HS-27A (cell line): Measurements from ENCODE around the gene CSMD2.

Experiments
- DNase-seq: peaks from one replicate; pipeline ENCODE4 v3.0.0-alpha.2; 2012; ENCODE audit warnings: low read depth, missing footprints

The CSMD2 gene

GRCh38 chr1:33680281-33680840, 484.7 kb downstream of the CSMD2 start:
- no peak for DNase-seq

GRCh38 chr1:33670567-33670966, 494.5 kb downstream of the CSMD2 start:
- no peak for DNase-seq

- no peak for DNase-seq
These were observed 496.3 kb downstream of the CSMD2 start for GRCh38 chr1:33668695-33669094.

GRCh38 chr1:33667386-33668282, 497.4 kb downstream of the CSMD2 start:
- DNase-seq: no peak

GRCh38 chr1:33666616-33667015, 498.4 kb downstream of the CSMD2 start:
- no peak for DNase-seq

GRCh38 chr1:33661811-33662454, 503.1 kb downstream of the CSMD2 start:
- no peak for DNase-seq

GRCh38 chr1:33660956-33661355, 504.1 kb downstream of the CSMD2 start:
- no peak for DNase-seq

GRCh38 chr1:33660244-33660643, 504.8 kb downstream of the CSMD2 start:
- no peak for DNase-seq

GRCh38 chr1:33659641-33660040, 505.4 kb downstream of the CSMD2 start:
- DNase-seq: no peak

GRCh38 chr1:33657833-33658232, 507.2 kb downstream of the CSMD2 start:
- DNase-seq: no peak

GRCh38 chr1:33656467-33657005, 508.5 kb downstream of the CSMD2 start:
- no peak for DNase-seq

GRCh38 chr1:33655496-33655895, 509.5 kb downstream of the CSMD2 start:
- DNase-seq: no peak

GRCh38 chr1:33654267-33654834, 510.7 kb downstream of the CSMD2 start:
- DNase-seq: no peak

- no peak for DNase-seq
These were observed 511.8 kb downstream of the CSMD2 start for GRCh38 chr1:33653226-33653625.

- DNase-seq: no peak
These were observed 514.3 kb downstream of the CSMD2 start for GRCh38 chr1:33650708-33651107.

GRCh38 chr1:33649759-33650158, 515.3 kb downstream of the CSMD2 start:
- DNase-seq: no peak

- no peak for DNase-seq
These were observed 521.8 kb downstream of the CSMD2 start for GRCh38 chr1:33643216-33643615.

- DNase-seq: no peak
These were observed 523.8 kb downstream of the CSMD2 start for GRCh38 chr1:33641104-33641830.

GRCh38 chr1:33640114-33640660, 524.8 kb downstream of the CSMD2 start:
- DNase-seq: no peak

- DNase-seq: no peak
These were observed 527.1 kb downstream of the CSMD2 start for GRCh38 chr1:33637846-33638440.

- no peak for DNase-seq
These were observed 528.8 kb downstream of the CSMD2 start for GRCh38 chr1:33636209-33636608.
